MM.1S (cell line): ENCODE results near the gene CMTM5.

Experiments used
- CTCF ChIP-seq: fragments of 300-600 bp; sonication (generic); IDR thresholded peaks from 2 replicates; pipeline ENCODE4 v1.5.1; 2016; ENCODE audit warnings: antibody characterized with exemption, low read length, mixed read lengths
- EZH2 ChIP-seq: fragments of 300-600 bp; sonication (generic); optimal IDR thresholded peaks from 2 replicates; pipeline ENCODE3; 2017; ENCODE audit warnings: low read depth, mild to moderate bottlenecking, antibody characterized with exemption, low read length, mixed read lengths
- EZH2phosphoT487 ChIP-seq: fragments of 300-600 bp; sonication (generic); IDR thresholded peaks from 2 replicates; pipeline ENCODE4 v1.6.1; 2018; ENCODE audit warnings: antibody characterized with exemption, low read length

GRCh38 chr14:23403908-23404307, 27.1 kb downstream of the CMTM5 start:
- TF ChIP-seq CTCF (no peak), EZH2 (no peak), EZH2phosphoT487 (no peak)
